ENCODE results near the gene NOPCHAP1. TPM values are rescaled to one million over a fixed set of nuclear protein-coding genes. Genes with fewer than 3 reads are reported as not detected.
"Not testable (repeated sequence)": the region's sequence is repeated elsewhere in the genome, so short reads cannot be mapped to it uniquely, and the experiment has no call there.

Gene NOPCHAP1
- polyA plus RNA-seq, 1 experiment = 9.5 TPM

- TF ChIP-seq CTCF (IDR thresholded peaks at IDR 0.05; ENCODE audit: low read depth, low read length) = no peak
- ChIA-PET CTCF (interaction anchor here (0.6 to 0.7 kb wide), 2 partner anchors 57 to 584 kb away, joined by 3 read pairs; no protein-coding TSS in a partner anchor), POLR2A (no interaction called here)
- no peak for DNase-seq (ENCODE audit: low read depth, low spot score)
- Histone ChIP-seq H3K27me3 (ENCODE audit: control insufficient read depth, insufficient read depth, low read length) (no peaks in the 10 kb centered on the region), H3K27ac (ENCODE audit: low read depth, low read length) (no peak overlapping the region), H3K9me3 (ENCODE audit: control insufficient read depth, insufficient read depth, low read length) (peaks cover 6% of the 10 kb centered on the region; the same call in 1 of the 2 replicates), H3K4me3 (ENCODE audit: low read depth, low read length) (no peak overlapping the region)
Observed at GRCh38 chr12:104942075-104942474, 44.0 kb upstream of the NOPCHAP1 start.

- POLR2A ChIA-PET = not testable (repeated sequence)
Observed at GRCh38 chr12:104943401-104943800, 42.7 kb upstream of the NOPCHAP1 start.

DNA sequence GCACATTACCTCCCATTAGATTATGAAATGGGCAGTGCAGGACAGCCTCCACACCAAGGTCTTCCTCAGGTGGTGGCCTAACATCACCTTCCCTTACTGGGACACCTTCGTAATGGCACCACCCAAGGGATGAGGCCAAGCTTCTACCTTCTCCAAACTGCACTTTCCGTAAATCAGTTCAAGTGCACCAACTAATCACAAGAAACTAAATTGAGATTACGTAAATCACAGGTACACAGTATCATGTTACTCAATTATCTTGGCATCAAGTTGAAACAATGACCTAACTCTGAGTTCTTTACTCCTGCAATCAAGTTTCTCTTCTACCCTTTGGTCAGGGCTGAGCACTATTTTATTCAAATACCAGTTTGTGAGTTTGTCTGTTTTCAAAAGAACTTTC is 41.9 kb upstream of the NOPCHAP1 start:
- no peaks in the 10 kb centered on the region for H3K27me3 ChIP-seq (ENCODE audit: control insufficient read depth, insufficient read depth, low read length)
- TF ChIP-seq CTCF (IDR thresholded peaks at IDR 0.05; ENCODE audit: low read depth, low read length) = no peak
- ChIA-PET CTCF (no interaction called here), POLR2A (no interaction called here)
- no peak overlapping the region for H3K4me3 ChIP-seq (ENCODE audit: low read depth, low read length)
- peaks cover 6% of the 10 kb centered on the region; the same call in 1 of the 2 replicates for H3K9me3 ChIP-seq (ENCODE audit: control insufficient read depth, insufficient read depth, low read length)
- no peak for DNase-seq (ENCODE audit: low read depth, low spot score)
- no peak overlapping the region for H3K27ac ChIP-seq (ENCODE audit: low read depth, low read length)

More at GRCh38 chr12:104943401-104943800, 42.7 kb upstream of the NOPCHAP1 start:
- H3K27ac ChIP-seq (ENCODE audit: low read depth, low read length); DNase-seq (ENCODE audit: low read depth, low spot score); H3K4me3 ChIP-seq (ENCODE audit: low read depth, low read length); CTCF ChIA-PET; H3K27me3 ChIP-seq (ENCODE audit: control insufficient read depth, insufficient read depth, low read length); H3K9me3 ChIP-seq (ENCODE audit: control insufficient read depth, insufficient read depth, low read length): not testable (repeated sequence)

GRCh38 chr12:104948716-104949115 is 37.4 kb upstream of the NOPCHAP1 start:
- DNase-seq (ENCODE audit: low read depth, low spot score); H3K4me3 ChIP-seq (ENCODE audit: low read depth, low read length); POLR2A ChIA-PET; H3K27ac ChIP-seq (ENCODE audit: low read depth, low read length); H3K9me3 ChIP-seq (ENCODE audit: control insufficient read depth, insufficient read depth, low read length); H3K27me3 ChIP-seq (ENCODE audit: control insufficient read depth, insufficient read depth, low read length): not testable (repeated sequence)
- CTCF ChIA-PET = interaction anchor here (1.4 kb wide), 1 partner anchor 567 kb away, joined by 4 read pairs; no protein-coding TSS in a partner anchor

DNA sequence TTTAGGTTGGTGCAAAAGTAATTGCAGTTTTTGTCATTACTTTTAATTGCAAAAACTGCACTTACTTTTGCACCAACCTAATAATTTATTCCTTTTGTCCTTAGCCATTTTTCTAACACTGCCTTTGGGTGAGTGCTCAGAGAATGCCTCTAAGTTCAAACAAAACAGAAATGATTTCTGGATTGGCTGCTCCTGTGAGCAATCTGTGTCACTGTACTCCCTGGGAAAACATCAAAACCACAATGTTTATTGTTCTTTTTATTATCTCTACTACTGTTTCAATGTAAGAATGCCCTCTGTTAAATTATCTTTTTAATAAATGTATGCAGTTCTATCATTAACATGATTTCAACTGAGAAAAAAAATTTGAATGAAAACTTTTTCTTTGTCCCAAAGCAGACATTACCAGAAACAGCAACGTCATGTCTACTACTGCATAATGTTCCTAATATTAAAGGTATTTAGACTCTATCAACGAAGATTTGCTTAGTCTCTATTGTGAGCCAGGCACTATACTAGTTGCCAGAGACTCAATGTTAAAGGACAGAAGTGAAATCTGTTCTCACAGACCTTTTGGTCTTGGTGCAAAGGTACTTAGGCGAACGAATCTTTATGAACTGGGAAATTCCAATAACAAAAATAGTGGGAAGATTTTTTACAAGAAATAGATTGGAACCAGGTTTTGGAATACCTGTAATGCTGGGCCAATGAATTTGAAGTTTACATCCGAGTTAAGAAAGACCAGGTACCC is 34.2 kb upstream of the NOPCHAP1 start:
- H3K27me3 ChIP-seq (ENCODE audit: control insufficient read depth, insufficient read depth, low read length) = peaks cover 8% of the 10 kb centered on the region
- TF ChIP-seq CTCF (IDR thresholded peaks at IDR 0.05; ENCODE audit: low read depth, low read length) = no peak
- ChIA-PET CTCF (no interaction called here), POLR2A (no interaction called here)
- no peak for DNase-seq (ENCODE audit: low read depth, low spot score)
- H3K27ac ChIP-seq (ENCODE audit: low read depth, low read length) = no peak overlapping the region
- H3K9me3 ChIP-seq (ENCODE audit: control insufficient read depth, insufficient read depth, low read length) = no peaks in the 10 kb centered on the region
- H3K4me3 ChIP-seq (ENCODE audit: low read depth, low read length) = no peak overlapping the region

- no peak overlapping the region for H3K4me3 ChIP-seq (ENCODE audit: low read depth, low read length)
- H3K27ac ChIP-seq (ENCODE audit: low read depth, low read length) = no peak overlapping the region
- TF ChIP-seq CTCF (IDR thresholded peaks at IDR 0.05; ENCODE audit: low read depth, low read length) = no peak
- DNase-seq (ENCODE audit: low read depth, low spot score) = no peak
- no peaks in the 10 kb centered on the region for H3K9me3 ChIP-seq (ENCODE audit: control insufficient read depth, insufficient read depth, low read length)
- ChIA-PET POLR2A (no interaction called here), CTCF (no interaction called here)
- peaks cover 8% of the 10 kb centered on the region for H3K27me3 ChIP-seq (ENCODE audit: control insufficient read depth, insufficient read depth, low read length)
Observed at GRCh38 chr12:104952816-104953215, 33.3 kb upstream of the NOPCHAP1 start.

All from AG04450 (cell line).